GM21360 (cell line): ENCODE data around the gene ARFGAP2.

Experiments
- ATAC-seq: cut with Tn5 transposase; IDR thresholded peaks from one replicate; pipeline ENCODE4 v1.9.1; 2021; ENCODE audit warnings: mild to moderate bottlenecking, moderate library complexity; ENCODE audit not compliant: unreplicated experiment

ARFGAP2 gene

GRCh38 chr11:47171856-47172255 is 4.8 kb downstream of the ARFGAP2 start:
- ATAC-seq = no peak

- no peak for ATAC-seq
Observed at GRCh38 chr11:47171061-47171838, 5.4 kb downstream of the ARFGAP2 start.

GRCh38 chr11:47166368-47166767 is 10.3 kb downstream of the ARFGAP2 start:
- no peak for ATAC-seq

- ATAC-seq = no peak
Observed at GRCh38 chr11:47165253-47165840, 11.3 kb downstream of the ARFGAP2 start.

- no peak for ATAC-seq
Observed at GRCh38 chr11:47164321-47164720, 12.4 kb downstream of the ARFGAP2 start.

- no peak for ATAC-seq
Observed at GRCh38 chr11:47163898-47164297, 12.8 kb downstream of the ARFGAP2 start.

GRCh38 chr11:47163193-47163592 is 13.5 kb downstream of the ARFGAP2 start:
- no peak for ATAC-seq

- no peak for ATAC-seq
Observed at GRCh38 chr11:47162426-47162825, 14.3 kb downstream of the ARFGAP2 start.

GRCh38 chr11:47161890-47162289 is 14.8 kb downstream of the ARFGAP2 start:
- no peak for ATAC-seq

GRCh38 chr11:47161134-47161854 is 15.4 kb downstream of the ARFGAP2 start:
- peak; percentile 57 for ATAC-seq

GRCh38 chr11:47160753-47161133 is 15.9 kb downstream of the ARFGAP2 start:
- ATAC-seq = no peak

- no peak for ATAC-seq
Observed at GRCh38 chr11:47158242-47158641, 18.4 kb downstream of the ARFGAP2 start.

- ATAC-seq = no peak
Observed at GRCh38 chr11:47157805-47158204, 18.9 kb downstream of the ARFGAP2 start.

- no peak for ATAC-seq
Observed at GRCh38 chr11:47156951-47157350, 19.7 kb downstream of the ARFGAP2 start.

GRCh38 chr11:47156333-47156732 is 20.3 kb downstream of the ARFGAP2 start:
- ATAC-seq = no peak

GRCh38 chr11:47155879-47156278 is 20.8 kb downstream of the ARFGAP2 start:
- no peak for ATAC-seq

GRCh38 chr11:47154616-47155570 is 21.8 kb downstream of the ARFGAP2 start:
- no peak for ATAC-seq

- no peak for ATAC-seq
Observed at GRCh38 chr11:47152953-47153950, 23.4 kb downstream of the ARFGAP2 start.

GRCh38 chr11:47152126-47152952 is 24.3 kb downstream of the ARFGAP2 start:
- ATAC-seq = no peak
